Loucy (cell line): ENCODE results near the gene CADM2.

ENCODE experiments used
- H2AFZ ChIP-seq: fragments of 200-600 bp; sonication (generic); 2 replicates; pipeline ENCODE4 v1.6.0; 2016; ENCODE audit warnings: antibody characterized with exemption, mild to moderate bottlenecking, low read length, moderate library complexity
- H3F3A ChIP-seq: fragments of 200-600 bp; 2 replicates; pipeline ENCODE4 v1.6.0; 2016; ENCODE audit warnings: antibody characterized with exemption, low read depth, mild to moderate bottlenecking
- H3K27me3 ChIP-seq: fragments of 200-600 bp; sonication (generic); 2 replicates; pipeline ENCODE4 v1.6.1; 2014; ENCODE audit warnings: low read length, mild to moderate bottlenecking; ENCODE audit not compliant: insufficient read depth, poor library complexity, severe bottlenecking
- H3K36me3 ChIP-seq: fragments of 200-600 bp; sonication (generic); 2 replicates; pipeline ENCODE4 v1.6.1; 2016; ENCODE audit warnings: low read length; ENCODE audit not compliant: insufficient read depth
- H3K4me1 ChIP-seq: fragments of 200-600 bp; sonication (generic); 2 replicates; pipeline ENCODE4 v1.5.1; 2014; ENCODE audit warnings: low read length, mild to moderate bottlenecking; ENCODE audit not compliant: insufficient read depth, poor library complexity, severe bottlenecking
- H3K4me2 ChIP-seq: fragments of 200-600 bp; sonication (generic); 2 replicates; pipeline ENCODE4 v1.6.0; 2014; ENCODE audit warnings: antibody characterized with exemption, low read length, low read depth, mild to moderate bottlenecking; ENCODE audit not compliant: poor library complexity, severe bottlenecking
- H3K4me3 ChIP-seq: fragments of 200-600 bp; sonication (generic); 2 replicates; pipeline ENCODE4 v1.5.1; 2014; ENCODE audit warnings: low read length, mild to moderate bottlenecking, mixed read lengths; ENCODE audit not compliant: poor library complexity, severe bottlenecking
- H3K79me2 ChIP-seq: fragments of 200-600 bp; sonication (generic); 2 replicates; pipeline ENCODE4 v1.6.1; 2014; ENCODE audit warnings: low read length; ENCODE audit not compliant: insufficient read depth
- H3K9ac ChIP-seq: fragments of 200-600 bp; sonication (generic); 2 replicates; pipeline ENCODE4 v1.6.0; 2014; ENCODE audit warnings: mild to moderate bottlenecking, low read depth, low read length, moderate library complexity; ENCODE audit not compliant: poor library complexity, severe bottlenecking
- H3K9me2 ChIP-seq: fragments of 200-600 bp; sonication (generic); replicated peaks from 2 replicates; pipeline ENCODE4 v1.6.1; 2016; ENCODE audit warnings: low read depth, low read length, mixed read lengths
- H3K9me3 ChIP-seq: fragments of 200-600 bp; sonication (generic); 2 replicates; pipeline ENCODE4 v1.6.1; 2014; ENCODE audit warnings: mild to moderate bottlenecking, antibody characterized with exemption, low read length, low read depth; ENCODE audit not compliant: insufficient read depth
- H4K20me1 ChIP-seq: fragments of 200-600 bp; sonication (generic); 2 replicates; pipeline ENCODE4 v1.6.0; 2014; ENCODE audit warnings: antibody characterized with exemption, low read length, mild to moderate bottlenecking; ENCODE audit not compliant: insufficient read depth, poor library complexity, severe bottlenecking
- CTCF ChIP-seq: fragments of 200-600 bp; sonication (generic); conservative IDR thresholded peaks from 2 replicates; pipeline ENCODE4 v1.5.1; 2014; ENCODE audit warnings: mild to moderate bottlenecking, antibody characterized with exemption, low read length
- EZH2phosphoT487 ChIP-seq: fragments of 200-600 bp; IDR thresholded peaks from 2 replicates; pipeline ENCODE4 v1.6.1; 2018; ENCODE audit warnings: antibody characterized with exemption, mild to moderate bottlenecking, moderate library complexity, borderline replicate concordance

Gene CADM2

GRCh38 chr3:85508659-85509058 lies 549.9 kb downstream of the CADM2 start:
- H3K4me2 ChIP-seq, result no peak overlapping the region
- no peak overlapping the region for H2AFZ ChIP-seq
- H3K27me3 ChIP-seq, result no peaks in the 10 kb centered on the region
- H4K20me1 ChIP-seq, result peaks cover 2% of the 10 kb centered on the region
- no peaks in the 10 kb centered on the region for H3K36me3 ChIP-seq
- no peak overlapping the region for H3K9ac ChIP-seq
- H3K9me2 ChIP-seq, result no peaks in the 10 kb centered on the region
- H3K79me2 ChIP-seq, result no peaks in the 10 kb centered on the region
- H3K4me1 ChIP-seq, result no peaks in the 10 kb centered on the region
- H3K4me3 ChIP-seq, result no peak overlapping the region
- TF ChIP-seq CTCF (no peak), EZH2phosphoT487 (no peak)
- no peaks in the 10 kb centered on the region for H3F3A ChIP-seq
- no peaks in the 10 kb centered on the region for H3K9me3 ChIP-seq

DNA sequence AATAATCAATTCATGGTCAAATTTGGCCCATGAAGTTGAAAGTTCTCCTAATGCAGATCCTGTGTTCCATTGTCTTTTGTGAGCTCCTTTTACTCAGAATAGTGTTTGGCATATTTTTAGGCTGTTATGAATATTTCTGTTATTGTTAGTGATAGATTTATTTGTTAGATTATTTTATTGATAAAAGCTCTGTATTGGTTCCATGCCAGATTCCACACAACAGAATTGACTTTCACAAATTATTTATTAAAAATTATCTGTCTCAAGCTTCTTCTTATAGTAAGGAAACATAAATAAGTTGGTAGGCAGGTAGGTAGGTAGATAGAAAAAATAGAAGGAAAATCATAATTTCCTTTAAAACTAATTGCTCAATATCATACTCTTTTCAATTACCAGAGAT lies 557.4 kb downstream of the CADM2 start:
- H3F3A ChIP-seq, result no peaks in the 10 kb centered on the region
- no peaks in the 10 kb centered on the region for H3K79me2 ChIP-seq
- TF ChIP-seq CTCF (no peak), EZH2phosphoT487 (no peak)
- H3K4me1 ChIP-seq, result no peaks in the 10 kb centered on the region
- no peak overlapping the region for H2AFZ ChIP-seq
- H3K9me3 ChIP-seq, result no peaks in the 10 kb centered on the region
- H3K9ac ChIP-seq, result no peak overlapping the region
- H3K4me3 ChIP-seq, result no peak overlapping the region
- no peaks in the 10 kb centered on the region for H3K27me3 ChIP-seq
- no peak overlapping the region for H3K4me2 ChIP-seq
- no peaks in the 10 kb centered on the region for H3K36me3 ChIP-seq
- H4K20me1 ChIP-seq, result no peaks in the 10 kb centered on the region
- H3K9me2 ChIP-seq, result no peaks in the 10 kb centered on the region

GRCh38 chr3:85524104-85524503 lies 565.3 kb downstream of the CADM2 start:
- Histone ChIP-seq H3K9me3 (no peaks in the 10 kb centered on the region), H3F3A (no peaks in the 10 kb centered on the region), H4K20me1 (no peaks in the 10 kb centered on the region), H3K4me2 (no peak overlapping the region), H3K9me2 (no peaks in the 10 kb centered on the region), H3K36me3 (no peaks in the 10 kb centered on the region), H3K27me3 (no peaks in the 10 kb centered on the region), H3K79me2 (no peaks in the 10 kb centered on the region), H3K9ac (no peak overlapping the region), H3K4me3 (no peak overlapping the region), H2AFZ (no peak overlapping the region), H3K4me1 (no peaks in the 10 kb centered on the region)
- TF ChIP-seq EZH2phosphoT487 (no peak), CTCF (no peak)
